K562 (cell line): ENCODE measurements around the gene CLEC2D. TPM values are rescaled to one million over a fixed set of nuclear protein-coding genes. Genes with fewer than 3 reads are reported as not detected.

Experiments used
- ATAC-seq: fragments of 200-7000 bp; cut with Tn5 transposase; 3 replicates; pipeline ENCODE4 v1.9.1; 2020; ENCODE audit warnings: moderate library complexity
- BruUV-seq: library from RNA; stranded (reverse); fragments of 400-500 nt; replicated peaks from 2 replicates; lab custom pipeline; 2021; lab: Mats Ljungman, UMichigan
- CTCF ChIA-PET: fragments of 300-600 bp; formaldehyde crosslinking; extraction: SDS; loops from one replicate; lab custom pipeline; 2021; ENCODE audit warnings: low intra/inter-chr PET ratio; lab: Yijun Ruan, JAX
- POLR2A ChIA-PET: fragments of 300-600, 350-650 bp; sonication (Branson Sonifier 250); formaldehyde crosslinking; extraction: SDS; loops from one replicate; lab custom pipeline; 2021; ENCODE audit warnings: antibody characterized with exemption, inconsistent platforms; lab: Yijun Ruan, JAX
- DNase-seq, 4 experiments: peaks; one replicate each; pipeline versions ENCODE4 v3.0.0 to v3.0.0-alpha.2; 2011 to 2018; ENCODE audit warnings: low spot score in 3 of 4, mixed read lengths in 3 of 4; ENCODE audit errors: extremely low read depth in 1 of 4
- FAIRE-seq: peaks from 2 replicates; lab custom pipeline; 2011; peaks lifted over from hg19 to GRCh38; lab: Jason Lieb, UNC
- H2AFZ ChIP-seq: 2 replicates; pipeline ENCODE4 v1.6.0; 2011; ENCODE audit warnings: low read depth, low read length, control low read depth, inconsistent platforms
- H3K27ac ChIP-seq: fragments of 200-600 bp; 3 replicates; pipeline ENCODE4 v1.8.0; 2011; ENCODE audit warnings: low read depth, mild to moderate bottlenecking, control low read depth, inconsistent platforms, low read length, moderate library complexity, mixed read lengths; ENCODE audit errors: extremely low read depth
- H3K27me3 ChIP-seq, 2 experiments: fragments of 300-600 bp in 1 of 2; 2 replicates in 1 of 2; 3 replicates in 1 of 2; pipeline versions ENCODE4 v1.6.0 to v1.8.0; 2011; ENCODE audit warnings: inconsistent platforms in 2 of 2, low read length in 2 of 2, mild to moderate bottlenecking in 1 of 2, mixed read lengths in 1 of 2, moderate library complexity in 1 of 2; ENCODE audit not compliant: control insufficient read depth in 2 of 2, insufficient read depth in 2 of 2
- H3K36me3 ChIP-seq: fragments of 300-600 bp; 3 replicates; pipeline ENCODE4 v1.8.0; 2011; ENCODE audit warnings: mild to moderate bottlenecking, low read length, inconsistent platforms; ENCODE audit not compliant: control insufficient read depth, insufficient read depth
- H3K4me1 ChIP-seq, 2 experiments: fragments of 200-600 bp in 1 of 2; replicated peaks in 1 of 2; 2 replicates in 1 of 2; 3 replicates in 1 of 2; pipeline versions ENCODE4 v1.5.1 to v1.8.0; 2011; ENCODE audit warnings: inconsistent platforms in 2 of 2, low read length in 2 of 2, mild to moderate bottlenecking in 1 of 2, mixed read lengths in 1 of 2, moderate library complexity in 1 of 2; ENCODE audit not compliant: control insufficient read depth in 2 of 2, insufficient read depth in 2 of 2
- H3K4me2 ChIP-seq: 2 replicates; pipeline ENCODE4 v1.6.1; 2011; ENCODE audit warnings: low read length, control low read depth, inconsistent platforms, mixed read lengths; ENCODE audit not compliant: insufficient read depth
- H3K4me3 ChIP-seq: fragments of 200-600 bp; sonication (generic), shearing (Covaris generic); 2 replicates; pipeline ENCODE4 v1.5.1; 2016; ENCODE audit warnings: control low read depth, inconsistent platforms
- H3K79me2 ChIP-seq: fragments of 200-600 bp; 3 replicates; pipeline ENCODE4 v1.8.0; 2011; ENCODE audit warnings: low read length, inconsistent platforms; ENCODE audit not compliant: control insufficient read depth, insufficient read depth
- H3K9ac ChIP-seq, 2 experiments: 2 replicates each; pipeline versions ENCODE4 v1.6.0 to v1.6.1; 2011; ENCODE audit warnings: low read depth in 2 of 2, low read length in 2 of 2, control low read depth in 1 of 2, inconsistent platforms in 1 of 2, mild to moderate bottlenecking in 1 of 2, mixed read lengths in 1 of 2; ENCODE audit not compliant: insufficient read depth in 1 of 2
- H3K9me1 ChIP-seq: one replicate; pipeline ENCODE4 v1.6.0; 2011; ENCODE audit warnings: inconsistent platforms, mild to moderate bottlenecking, low read length, moderate library complexity; ENCODE audit not compliant: control insufficient read depth, insufficient read depth
- H3K9me3 ChIP-seq: replicated peaks from 2 replicates; pipeline ENCODE4 v1.5.1; 2011; ENCODE audit warnings: low read depth, low read length, inconsistent platforms; ENCODE audit not compliant: control insufficient read depth, insufficient read depth
- H4K20me1 ChIP-seq: replicated peaks from 2 replicates; pipeline ENCODE4 v1.6.1; 2011; ENCODE audit warnings: low read length, inconsistent platforms, mixed read lengths; ENCODE audit not compliant: control insufficient read depth, insufficient read depth
- CEBPB ChIP-seq: fragments of 450-650 bp; IDR thresholded peaks from 2 replicates; pipeline ENCODE4 v1.6.1; 2016; ENCODE audit warnings: missing genetic modification characterization, missing compliant biosample characterization
- MEIS2 ChIP-seq: fragments of 450-650 bp; IDR thresholded peaks from 2 replicates; pipeline ENCODE4 v1.6.1; 2014; ENCODE audit warnings: mild to moderate bottlenecking; ENCODE audit not compliant: partially characterized antibody
- U2AF1 ChIP-seq: fragments of 200-400 bp; formaldehyde crosslinking; optimal IDR thresholded peaks from 2 replicates; pipeline ENCODE3; 2017; ENCODE audit warnings: mild to moderate bottlenecking, low read depth, low read length, moderate library complexity
- WGBS: fragments of 100-300 bp; shearing (Covaris generic); methylation state at CpG from one replicate; pipeline ENCODE4 v1.1.6; 2016; ENCODE audit warnings: low coverage, mixed read lengths; ENCODE audit not compliant: insufficient coverage; ENCODE audit errors: missing lambda C conversion rate; 5-methylcytosine and 5-hydroxymethylcytosine counted together
- in situ Hi-C: fragments of 300-500 bp; cut with MboI; formaldehyde crosslinking; loops from 4 replicates; pipeline ENCODE4 v1.15.0; 2018; ENCODE audit warnings: inconsistent platforms, mixed read lengths
- intact Hi-C: fragments of 100-400 bp; cut with micrococcal nuclease; formaldehyde crosslinking; loops from 2 replicates; pipeline ENCODE4 v1.14.2; 2022
- polyA plus RNA-seq, 8 experiments: library from polyadenylated mRNA; depleted of rRNA in 4 of 8; stranded (reverse) in 5 of 8; unstranded in 3 of 8; fragments of >200 nt; fragmentation: Nextera tagmentation in 2 of 8; fragmentation: Illumina TruSeq in 1 of 8; extraction: Ambion mirVana in 2 of 8; extraction: Trizol in 1 of 8; gene quantifications; 2 replicates each; pipeline versions ENCODE4 v1.2.1 to v1.2.3, GENCODE V29; 2011 to 2014; ENCODE audit warnings: inconsistent platforms in 1 of 8, missing spikeins in 1 of 8
- total RNA-seq, 7 experiments: library from RNA; depleted of rRNA in 6 of 7; stranded (reverse); fragments of >200 nt in 6 of 7; fragmentation: Illumina TruSeq in 2 of 7; extraction: Trizol in 2 of 7; gene quantifications; 2 replicates each; pipeline versions ENCODE4 v1.2.1 to v1.2.3, GENCODE V29; 2011 to 2021; ENCODE audit warnings: low replicate concordance in 1 of 7
- TF ChIP-seq, protein P1 (sequence below), 2 experiments: IDR thresholded peaks in 1 of 2; conservative IDR thresholded peaks in 1 of 2; 2 replicates each; pipeline ENCODE4 v1.6.1; 2016; ENCODE audit warnings: low read depth in 2 of 2, mild to moderate bottlenecking in 1 of 2, missing compliant biosample characterization in 1 of 2, missing genetic modification characterization in 1 of 2, moderate library complexity in 1 of 2

Gene CLEC2D
- total and polyA plus RNA-seq, 9 of the 15 experiments (the other 6 are each of a cell fraction or from before 2014, with no cell fraction given) = 1.4 to 5.0 (median 2.2) TPM

DNA sequence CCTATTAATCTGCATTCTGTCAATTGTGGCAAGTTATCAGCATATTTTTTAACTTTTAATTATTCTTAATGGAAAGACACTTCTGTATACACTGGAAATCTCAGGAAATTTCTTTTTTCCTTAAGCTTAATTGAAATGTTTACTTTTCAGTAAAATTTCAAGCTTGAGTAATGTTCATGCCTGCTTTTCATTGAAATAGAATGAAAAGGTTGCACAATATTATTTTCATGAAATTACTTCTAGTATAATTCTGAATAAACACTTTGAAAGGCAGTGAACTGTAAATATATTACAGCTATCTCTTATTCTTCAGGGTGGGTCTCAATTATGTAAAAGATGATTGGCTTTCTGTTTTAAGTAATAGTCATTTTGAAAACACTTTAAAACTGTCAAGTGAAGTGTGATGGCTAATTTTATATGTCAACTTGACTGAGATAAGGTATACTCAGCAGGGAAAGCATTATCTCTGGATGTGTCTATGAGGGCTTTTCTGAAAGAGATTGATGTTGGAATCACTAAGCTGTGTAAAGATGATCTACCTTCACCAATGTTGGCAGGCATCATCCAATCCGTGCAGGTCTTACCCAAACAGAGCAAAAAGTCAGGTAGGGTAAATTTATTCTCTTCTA is 29.9 kb downstream of the CLEC2D start:
- BruUV-seq = no TSS peak
- no peaks in the 10 kb centered on the region for H3K4me1 ChIP-seq
- in situ Hi-C loops (no loop called here), intact Hi-C loops (no loop called here)
- ChIA-PET POLR2A (interaction anchor here (0.8 to 1.2 kb wide), 2 partner anchors 9 to 12 kb away, joined by 3 to 4 read pairs; no protein-coding TSS in a partner anchor), CTCF (no interaction called here)
- DNase-seq = no peak
- no peaks in the 10 kb centered on the region for H3K79me2 ChIP-seq
- H3K27me3 ChIP-seq = no peaks in the 10 kb centered on the region
- H3K9ac ChIP-seq = no peak overlapping the region
- 17% methylated on average over 1 of the region's 1 CpG for WGBS
- TF ChIP-seq CEBPB (tag) = peak; percentile 35; the same call in 1 of the 2 replicates
- TF ChIP-seq U2AF1 = no peak
- TF ChIP-seq MEIS2 = peak; percentile 23
- TF ChIP-seq, protein P1, sequence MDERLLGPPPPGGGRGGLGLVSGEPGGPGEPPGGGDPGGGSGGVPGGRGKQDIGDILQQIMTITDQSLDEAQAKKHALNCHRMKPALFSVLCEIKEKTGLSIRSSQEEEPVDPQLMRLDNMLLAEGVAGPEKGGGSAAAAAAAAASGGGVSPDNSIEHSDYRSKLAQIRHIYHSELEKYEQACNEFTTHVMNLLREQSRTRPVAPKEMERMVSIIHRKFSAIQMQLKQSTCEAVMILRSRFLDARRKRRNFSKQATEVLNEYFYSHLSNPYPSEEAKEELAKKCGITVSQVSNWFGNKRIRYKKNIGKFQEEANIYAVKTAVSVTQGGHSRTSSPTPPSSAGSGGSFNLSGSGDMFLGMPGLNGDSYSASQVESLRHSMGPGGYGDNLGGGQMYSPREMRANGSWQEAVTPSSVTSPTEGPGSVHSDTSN (CRISPR knock-in tag; IDR thresholded peaks at IDR 0.05; ENCODE audit: low read depth) = no peak
- TF ChIP-seq, protein P1 (tag; conservative IDR thresholded peaks at IDR 0.05; ENCODE audit: low read depth) = 0 out of 2 replicates have a peak, but pooled peaks have one; percentile 13
- H4K20me1 ChIP-seq = no peaks in the 10 kb centered on the region
- no peak overlapping the region for H3K27ac ChIP-seq
- H3K36me3 ChIP-seq = no peaks in the 10 kb centered on the region
- H3K9me1 ChIP-seq = no peaks in the 10 kb centered on the region
- no peak for FAIRE-seq
- ATAC-seq = no peak
- H3K4me2 ChIP-seq = no peak overlapping the region
- no peak overlapping the region for H3K4me3 ChIP-seq
- H3K9me3 ChIP-seq = no peaks in the 10 kb centered on the region; the same call in 1 of the 2 replicates
- no peak overlapping the region for H2AFZ ChIP-seq
